Effector CD4-positive, alpha-beta T cell (primary cell): ENCODE data around the gene PELI2.

Source experiments
- DNase-seq: peaks from one replicate; pipeline ENCODE4 v3.0.0-alpha.2; 2020
- total RNA-seq: gene quantifications from one replicate; lab custom pipeline; 2026; lab: John Stamatoyannopoulos, UW

Gene PELI2
- total RNA-seq = 24.4 reads per million, percentile 51 among the genes with 10 or more reads in this experiment

DNA sequence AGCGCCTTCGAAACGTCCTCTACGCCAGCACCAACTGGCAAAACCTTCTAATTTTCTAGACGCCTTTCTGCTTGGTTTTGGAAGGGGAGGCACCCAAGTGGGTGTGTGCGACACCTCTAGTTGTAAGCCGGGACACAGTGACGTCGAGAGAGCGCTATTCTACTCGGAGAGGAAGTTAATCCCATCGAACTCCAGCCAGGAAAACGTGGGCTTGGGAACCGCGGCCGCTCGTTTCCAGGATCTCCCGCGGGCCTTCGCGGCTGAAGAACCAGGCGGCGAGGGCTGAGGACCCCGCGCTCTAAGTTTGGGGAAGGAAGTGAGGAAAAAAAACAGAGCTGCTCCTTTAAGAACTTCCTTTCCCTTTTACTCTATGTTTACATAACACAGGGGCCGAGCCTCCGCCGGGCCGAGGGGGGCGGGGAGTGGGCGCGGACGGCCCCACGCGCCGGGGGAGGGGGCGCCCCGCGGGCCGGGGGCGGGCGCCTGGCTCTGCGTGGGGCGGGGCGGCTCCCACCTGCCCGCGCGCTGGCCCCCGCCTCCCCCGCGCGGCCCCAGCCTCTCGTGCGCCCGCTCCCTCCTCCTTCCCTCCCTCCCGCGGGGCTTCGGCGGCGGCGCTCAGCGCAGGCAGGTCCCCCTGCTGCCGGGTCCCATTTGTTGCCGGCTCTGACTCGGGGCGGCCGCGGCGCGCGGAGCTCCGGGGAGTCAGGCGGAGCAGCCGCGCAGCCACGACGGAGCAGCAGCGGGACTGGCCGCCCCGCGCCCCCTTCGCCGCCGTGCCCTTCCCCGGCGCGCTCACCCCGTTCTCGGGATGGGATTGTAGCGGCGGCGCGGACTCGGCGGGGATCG lies at the start of gene PELI2:
Gene PELI2 (plus strand): TSS at position 647 of the 846 bp plus-strand sequence. CDS start 250 bp downstream, outside the sequence.
- peak; percentile 81 for DNase-seq

GRCh38 chr14:56073799-56074198 lies 44.4 kb upstream of the PELI2 start:
- DNase-seq = no peak

DNA sequence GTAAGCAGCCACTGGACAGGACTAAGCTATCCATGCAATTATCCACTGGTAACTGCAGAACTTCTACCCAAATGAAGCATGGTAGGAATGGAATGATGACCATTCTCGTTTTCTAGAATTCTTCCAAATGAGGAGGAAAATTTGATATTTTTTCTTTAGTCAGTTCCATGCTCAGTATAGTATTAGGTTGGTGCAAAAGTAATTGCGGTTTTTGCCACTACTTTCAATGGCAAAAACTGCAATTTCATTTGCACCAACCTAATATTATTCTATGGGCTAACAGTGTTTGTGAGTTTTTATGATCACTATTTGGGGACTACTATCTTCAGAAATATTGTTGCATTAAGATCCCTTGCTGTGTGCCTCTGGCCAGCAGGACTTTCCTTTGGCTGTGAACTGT lies 42.9 kb upstream of the PELI2 start:
- no peak for DNase-seq

GRCh38 chr14:56081139-56081538 lies 37.1 kb upstream of the PELI2 start:
- DNase-seq = no peak

DNA sequence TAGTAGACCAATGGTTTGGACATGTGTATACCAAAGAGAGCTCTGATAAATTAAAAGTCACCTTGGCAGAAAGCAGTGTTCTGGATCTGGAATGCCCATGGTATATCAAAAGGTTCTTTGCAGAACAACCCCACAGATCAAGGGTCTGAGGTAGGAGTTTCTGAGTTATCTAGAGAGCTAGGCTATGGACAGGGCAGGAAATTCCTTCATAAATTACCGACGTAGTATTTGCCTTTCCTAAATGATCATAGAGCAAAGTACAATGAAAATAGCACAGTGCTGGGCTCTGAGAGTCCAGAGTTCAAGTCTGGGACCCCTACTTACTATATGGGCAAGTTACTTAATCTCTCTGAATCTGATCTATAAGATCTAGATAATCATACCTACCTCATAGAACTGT lies 35.3 kb upstream of the PELI2 start:
- DNase-seq = no peak

DNA sequence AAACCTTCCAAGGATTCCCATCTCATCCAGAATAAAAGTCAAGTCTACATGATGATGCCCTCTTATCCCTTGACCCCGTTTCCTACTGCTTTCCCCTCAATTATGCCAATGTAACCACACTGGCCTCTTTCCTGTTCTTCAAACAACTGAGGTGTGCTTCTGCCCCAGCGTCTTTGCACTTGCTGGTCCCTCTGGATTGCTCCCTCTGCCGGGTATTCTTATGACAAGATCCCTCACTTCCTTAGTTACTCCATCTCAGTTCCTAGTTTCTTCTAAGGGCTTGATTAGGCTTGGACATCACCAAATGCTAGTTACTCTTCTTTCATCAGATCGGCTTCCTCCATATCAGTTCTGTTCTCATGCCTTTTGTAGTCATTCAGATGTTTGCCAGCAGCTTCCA lies 32.7 kb upstream of the PELI2 start:
- no peak for DNase-seq

DNA sequence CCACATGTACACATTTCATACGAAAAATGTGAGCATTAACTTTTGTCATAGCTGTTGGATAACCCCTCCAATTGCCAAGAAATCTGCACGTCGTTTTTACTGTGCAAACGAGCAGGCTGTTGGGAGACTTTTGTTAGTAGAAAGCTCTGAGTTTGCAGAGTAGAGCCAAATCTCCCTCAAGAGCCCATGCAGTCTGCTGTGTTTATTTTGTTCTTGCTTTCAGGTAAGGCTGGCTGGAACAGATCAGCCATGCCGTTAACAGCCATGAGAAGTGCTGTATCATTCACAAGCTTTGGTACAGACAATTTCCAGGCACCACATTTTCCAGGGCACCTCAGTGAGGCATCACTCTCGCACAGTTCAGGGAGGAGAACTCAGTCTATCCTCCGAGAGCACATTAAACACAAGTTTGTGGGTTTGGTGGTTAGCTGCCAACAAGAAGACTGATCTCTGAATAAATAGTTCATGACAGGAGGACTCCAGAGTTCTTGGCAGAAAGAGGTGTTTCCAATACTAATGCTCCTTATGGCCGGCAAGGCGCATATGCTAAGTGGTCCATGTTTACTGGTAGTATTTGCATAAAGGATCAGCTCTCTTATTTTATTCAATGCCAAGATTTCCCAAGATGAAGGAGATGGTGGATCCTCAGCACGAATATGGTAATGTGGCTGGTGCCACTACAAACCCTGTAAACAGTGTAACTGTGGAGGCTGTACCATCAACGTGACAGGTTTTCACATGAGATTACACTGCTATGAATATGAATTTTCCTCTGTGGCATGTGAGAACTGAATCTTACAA lies 30.3 kb upstream of the PELI2 start:
- DNase-seq = no peak

DNA sequence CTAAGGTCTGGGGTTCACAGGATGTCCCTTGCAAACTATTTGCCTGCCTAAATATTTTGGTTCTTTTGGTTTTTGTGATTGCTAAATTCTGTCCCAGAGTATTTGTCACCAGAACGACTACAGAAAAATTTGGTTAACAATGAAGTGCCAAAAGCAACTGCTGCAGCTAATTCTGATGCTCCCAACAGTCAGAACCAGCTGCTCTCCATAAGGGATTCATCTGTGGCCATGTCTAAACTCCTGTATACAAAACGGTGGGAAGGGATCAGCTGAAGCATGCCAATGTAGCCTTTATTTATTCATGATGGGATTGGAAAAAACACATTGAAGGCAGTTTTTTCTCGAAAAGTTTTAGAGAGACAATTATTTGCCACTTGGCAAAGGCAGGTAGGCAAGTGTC lies 29.3 kb upstream of the PELI2 start:
- DNase-seq = no peak

DNA sequence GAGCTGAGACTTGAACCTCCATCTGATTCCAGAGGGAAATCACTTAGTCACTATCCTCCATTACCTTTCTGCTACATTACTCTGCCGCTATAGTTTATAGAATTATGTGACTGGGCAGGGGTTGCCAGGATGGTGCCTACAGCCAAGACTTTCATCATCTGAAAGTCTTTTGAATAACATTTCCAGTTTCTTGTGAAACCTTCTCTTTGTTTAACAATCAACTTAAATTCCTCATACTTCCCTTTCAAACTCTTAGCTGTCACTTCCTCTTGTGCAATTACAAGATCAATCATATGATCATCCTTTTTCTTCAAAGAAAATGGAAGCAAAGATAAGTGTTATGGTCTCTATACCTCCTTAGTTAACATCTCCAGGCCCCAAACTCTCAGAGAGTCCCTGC lies 25.4 kb upstream of the PELI2 start:
- DNase-seq = no peak

DNA sequence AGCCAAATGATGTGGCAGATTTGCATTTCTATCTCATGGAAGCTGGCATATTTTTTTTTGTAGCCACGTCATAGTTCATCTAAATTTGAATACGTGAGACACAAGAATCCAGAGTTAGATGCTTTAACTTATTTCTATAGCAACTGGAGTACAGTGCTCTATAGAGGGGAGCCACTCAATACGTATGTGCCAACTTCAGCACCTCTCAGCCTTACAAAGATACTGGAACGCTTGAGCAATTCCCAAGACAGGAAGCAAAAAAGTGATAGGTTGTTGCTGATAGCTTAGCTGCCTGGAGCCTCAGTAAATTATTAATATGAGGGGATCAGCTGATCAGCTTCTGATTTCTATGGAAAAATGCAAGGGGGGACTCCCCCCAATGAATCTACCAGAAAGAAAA lies 24.1 kb upstream of the PELI2 start:
- DNase-seq = no peak

DNA sequence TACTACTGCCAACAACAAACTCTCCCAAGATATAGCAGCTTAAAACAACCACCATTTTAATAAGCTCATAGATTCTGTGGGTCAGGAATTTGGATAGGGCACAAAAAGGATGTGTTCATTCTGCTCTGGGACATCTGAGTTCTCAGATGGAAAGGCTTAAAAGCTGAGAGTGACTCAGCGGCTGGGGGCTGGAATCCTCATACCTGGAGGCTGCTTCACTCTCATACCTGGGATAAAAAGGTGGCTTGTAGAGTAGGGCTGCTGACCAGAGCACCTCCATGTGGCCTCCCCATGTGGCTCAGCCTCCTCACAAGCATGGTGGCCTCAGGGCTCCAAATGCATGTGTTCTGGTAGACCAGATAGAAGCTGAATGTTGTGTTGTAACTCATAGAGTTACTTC lies 20.2 kb upstream of the PELI2 start:
- DNase-seq = no peak

DNA sequence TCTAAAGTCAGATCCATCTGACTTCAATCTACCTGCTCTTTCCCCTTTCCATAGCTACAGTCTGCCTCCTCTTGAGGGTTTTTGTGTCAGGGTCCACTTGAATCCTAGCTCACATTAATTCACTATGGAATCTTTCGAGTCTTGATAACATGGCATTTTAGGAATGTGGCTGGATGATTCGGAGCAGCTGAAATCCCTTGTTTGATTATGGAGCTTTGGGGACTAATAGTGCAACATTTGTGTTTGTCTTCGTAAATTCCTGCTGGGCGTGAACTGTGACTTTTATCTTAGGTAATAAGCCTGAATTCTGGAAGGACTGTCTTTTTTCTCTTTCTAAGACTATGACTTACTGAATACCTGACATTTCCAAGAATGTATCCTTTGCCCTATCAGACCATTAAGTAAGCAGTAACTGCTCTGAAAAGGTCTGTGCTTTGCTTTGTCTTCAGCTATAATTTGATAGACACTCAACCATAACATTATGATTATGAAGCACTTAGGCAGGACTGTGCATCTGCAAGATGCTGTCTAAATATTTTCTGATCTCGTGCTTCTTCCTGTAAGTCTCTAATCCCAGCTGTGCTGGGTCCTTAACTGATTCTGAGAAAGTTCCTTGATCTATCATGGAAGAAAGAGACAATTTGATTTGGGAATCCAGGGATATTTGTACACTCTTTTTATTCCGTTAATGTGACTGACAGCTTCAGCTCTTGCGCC lies 19.0 kb upstream of the PELI2 start:
- no peak for DNase-seq

DNA sequence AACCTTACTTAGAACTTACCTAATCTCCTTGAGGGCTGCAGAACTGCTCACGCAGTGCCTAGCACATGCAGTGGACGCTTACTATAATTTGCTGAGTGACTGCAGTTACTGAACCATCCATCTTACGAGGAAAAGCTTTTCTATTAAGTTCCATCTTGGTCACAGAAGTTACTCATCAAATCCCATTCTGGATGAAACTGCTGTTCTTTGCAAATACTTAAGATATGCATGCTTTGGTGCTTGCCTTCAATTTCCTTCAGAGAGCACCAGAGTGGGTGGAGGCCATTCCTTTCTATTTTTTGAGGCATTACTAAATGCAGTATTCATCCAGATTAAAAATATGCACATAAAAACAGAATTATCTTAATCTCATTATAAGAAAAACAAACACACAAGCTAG lies 17.7 kb upstream of the PELI2 start:
- DNase-seq = no peak

GRCh38 chr14:56102941-56103340 lies 15.3 kb upstream of the PELI2 start:
- no peak for DNase-seq

- no peak for DNase-seq
These were observed 10.6 kb upstream of the PELI2 start for GRCh38 chr14:56107615-56108014.

GRCh38 chr14:56108057-56108456 lies 10.2 kb upstream of the PELI2 start:
- no peak for DNase-seq

DNA sequence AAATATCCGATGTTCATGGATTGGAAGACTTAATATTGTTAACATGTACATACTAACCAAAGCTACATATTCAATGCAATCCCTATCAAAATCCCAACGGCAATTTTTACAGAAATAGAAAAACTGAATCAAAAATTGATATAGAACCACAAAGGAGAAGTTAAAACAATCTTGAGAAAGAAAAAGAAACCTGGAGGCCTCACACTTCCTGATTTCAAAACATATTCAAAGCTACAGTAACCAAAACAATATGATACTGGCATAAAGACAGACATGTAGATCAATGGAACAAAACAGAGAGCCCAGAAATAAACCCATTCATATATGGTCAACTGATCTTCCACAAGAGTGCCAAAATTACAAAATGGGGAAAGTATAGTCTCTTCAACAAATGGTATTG lies 5.4 kb upstream of the PELI2 start:
- no peak for DNase-seq

GRCh38 chr14:56115334-56115870 lies 2.8 kb upstream of the PELI2 start:
- no peak for DNase-seq

DNA sequence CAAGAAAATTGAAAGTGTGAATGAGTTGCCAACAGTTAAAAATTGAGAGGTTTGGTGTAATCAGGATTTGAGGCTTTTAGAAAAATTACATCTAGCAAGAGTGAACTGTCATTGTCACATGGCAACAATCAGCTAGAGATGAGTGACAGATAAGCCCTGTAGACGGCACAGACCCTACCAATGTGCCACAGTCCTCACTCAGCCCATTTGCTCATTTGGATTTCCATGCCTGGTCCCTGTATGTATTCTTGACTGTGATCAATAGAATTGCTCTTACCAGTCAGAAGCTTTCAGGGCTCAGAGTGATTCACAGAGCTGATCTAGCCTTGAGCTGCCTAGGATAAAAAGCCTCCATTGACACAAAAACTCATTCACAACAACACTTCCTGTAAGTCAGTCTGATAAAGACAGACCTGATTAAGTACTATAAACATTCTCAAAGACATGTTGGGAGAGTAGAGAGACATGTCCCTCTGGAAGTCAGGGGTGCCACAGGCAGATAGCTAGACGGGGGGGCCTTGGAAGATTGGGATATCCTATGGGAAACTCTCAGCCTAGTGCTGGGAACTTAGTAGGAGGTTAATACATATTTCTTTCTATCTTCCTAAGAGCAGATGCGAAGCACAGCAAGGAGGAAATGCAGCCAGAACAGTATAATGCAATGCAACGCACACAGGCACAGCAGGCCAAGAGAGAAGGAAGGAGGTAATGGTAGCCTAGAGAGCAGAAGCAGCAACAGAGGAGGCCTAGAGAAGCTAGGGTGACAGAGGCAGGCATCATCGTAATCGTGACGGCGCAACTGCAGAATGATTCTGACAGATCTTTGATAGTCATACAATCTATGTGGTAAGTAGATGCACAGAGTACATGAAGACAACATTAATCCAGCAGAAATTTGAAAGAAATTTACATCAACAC lies 2.0 kb upstream of the PELI2 start:
- no peak for DNase-seq

DNA sequence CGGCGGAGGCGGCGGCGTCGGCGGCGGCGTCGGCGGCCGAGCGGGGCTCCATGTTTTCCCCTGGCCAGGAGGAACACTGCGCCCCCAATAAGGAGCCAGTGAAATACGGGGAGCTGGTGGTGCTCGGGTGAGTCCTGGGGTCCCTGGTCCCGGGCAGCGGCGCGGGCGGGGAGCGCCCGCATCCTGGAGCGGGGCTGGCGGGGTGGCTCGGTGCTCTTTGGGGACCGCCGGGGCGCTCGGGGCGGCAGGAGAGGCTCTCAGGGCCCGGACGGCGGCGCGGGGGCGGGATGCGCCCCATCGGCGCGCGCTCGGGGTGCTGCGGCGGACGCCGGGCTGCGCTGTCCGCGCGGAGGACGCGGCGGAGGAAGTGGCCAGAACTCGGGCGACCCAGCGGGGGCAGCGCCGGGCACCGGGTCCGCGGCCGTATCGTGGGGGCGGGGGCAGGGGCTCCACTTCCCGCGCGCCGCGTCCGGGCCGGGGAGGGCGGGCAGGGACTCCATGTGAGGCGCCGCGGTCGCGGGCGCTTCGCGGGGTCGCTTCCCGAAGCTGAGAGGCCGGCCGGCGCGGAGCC lies 485 bp downstream of the PELI2 start:
- peak; percentile 11 for DNase-seq

- no peak for DNase-seq
These were observed 1.2 kb downstream of the PELI2 start for GRCh38 chr14:56119201-56119981.
